Esophagus muscularis mucosa (tissue), 4 donors: ENCODE results near the gene SFXN1. TPM values are rescaled to one million over a fixed set of nuclear protein-coding genes. Genes with fewer than 3 reads are reported as not detected.
A peak's percentile ranks its signal among the peaks of the same experiment; 100 is the strongest.

Experiments
- DNase-seq: peaks from one replicate; pipeline ENCODE4 v3.0.0-alpha.2; 2017; ENCODE audit errors: extremely low spot score
- H3K27ac ChIP-seq, 4 donors: fragments of 200-600 bp; sonication (generic); replicated peaks in 1 of 4; 1 replicate in 3 of 4; 2 replicates in 1 of 4; pipeline ENCODE4 v1.5.1; 2016 to 2019; ENCODE audit warnings: mild to moderate bottlenecking in 1 of 4
- H3K27me3 ChIP-seq, 4 donors: fragments of 200-600 bp; sonication (generic); one replicate each; pipeline versions ENCODE4 v1.5.1 to v1.6.0; 2016 to 2019
- H3K36me3 ChIP-seq, 4 donors: fragments of 200-600 bp; sonication (generic); one replicate each; pipeline ENCODE4 v1.5.1; 2016 to 2019
- H3K4me1 ChIP-seq, 4 donors: fragments of 200-600 bp; sonication (generic); one replicate each; pipeline ENCODE4 v1.5.1; 2016 to 2019
- H3K4me3 ChIP-seq, 4 donors: fragments of 200-600 bp; sonication (generic); 1 replicate in 2 of 4; 2 replicates in 2 of 4; pipeline ENCODE4 v1.5.1; 2016 to 2019; ENCODE audit warnings: mild to moderate bottlenecking in 4 of 4, moderate library complexity in 1 of 4
- H3K9me3 ChIP-seq, 4 donors: fragments of 200-600 bp; sonication (generic); 1 replicate in 3 of 4; 2 replicates in 1 of 4; pipeline ENCODE4 v1.5.1; 2016 to 2019
- CTCF ChIP-seq, 3 experiments: fragments of 200-600 bp in 2 of 3; fragments of 450-650 bp in 1 of 3; sonication (generic) in 2 of 3; IDR thresholded peaks; one replicate each; pipeline ENCODE4 v1.5.1; 2017 to 2019; ENCODE audit warnings: antibody characterized with exemption in 3 of 3, mild to moderate bottlenecking in 2 of 3, moderate library complexity in 1 of 3
- EP300 ChIP-seq: sonication (generic); formaldehyde crosslinking; IDR thresholded peaks from one replicate; pipeline ENCODE4 v1.6.1; 2017; ENCODE audit warnings: antibody characterized with exemption
- POLR2A ChIP-seq: fragments of 450-650 bp; IDR thresholded peaks from one replicate; pipeline ENCODE4 v1.6.1; 2017; ENCODE audit warnings: antibody characterized with exemption, moderate library complexity, mild to moderate bottlenecking, low read depth
- POLR2AphosphoS5 ChIP-seq, 2 donors: sonication (generic); formaldehyde crosslinking; IDR thresholded peaks; one replicate each; pipeline ENCODE4 v1.6.1; 2017; ENCODE audit warnings: antibody characterized with exemption in 2 of 2
- WGBS: methylation state at CpG from one replicate; pipeline ENCODE4 v1.1.5; 2018; 5-methylcytosine and 5-hydroxymethylcytosine counted together
- intact Hi-C: fragments of 100-400 bp; cut with DNase I; formaldehyde crosslinking; loops from one replicate; pipeline ENCODE4 v1.15.1; 2023
- total RNA-seq, 4 donors: library from RNA; depleted of rRNA; stranded (reverse); fragments of >200 nt; gene quantifications; one replicate each; pipeline versions ENCODE4 v1.1.0 to v1.2.1, GENCODE V29; 2016

Gene SFXN1
- total RNA-seq, 4 donors from 2014 or later = 11.2 to 18.1 (median 15.3) TPM

- H3K27ac ChIP-seq = no peak overlapping the region
- H3K36me3 ChIP-seq = no peaks in the 10 kb centered on the region
- peaks cover 0 to 19% (median 2%) of the 10 kb centered on the region in 4 donors for H3K27me3 ChIP-seq
- H3K4me3 ChIP-seq = no peak overlapping the region
- WGBS = 3% methylated on average over 3 of the region's 3 CpGs
- intact Hi-C loops = no loop called here
- no peak for TF ChIP-seq CTCF (IDR thresholded peaks at IDR 0.05)
- TF ChIP-seq POLR2AphosphoS5 (IDR thresholded peaks at IDR 0.05) = no peak
- TF ChIP-seq POLR2A = no peak
- TF ChIP-seq EP300 = no peak
- H3K9me3 ChIP-seq = no peaks in the 10 kb centered on the region
- DNase-seq = no peak
- H3K4me1 ChIP-seq = peaks cover 0 to 6% (median 2%) of the 10 kb centered on the region in 4 donors
These were observed 13.5 kb upstream of the SFXN1 start for GRCh38 chr5:175464942-175465233.

GRCh38 chr5:175465282-175465681 lies 13.1 kb upstream of the SFXN1 start:
- no peak overlapping the region for H3K27ac ChIP-seq
- 56% methylated on average over 3 of the region's 3 CpGs for WGBS
- H3K9me3 ChIP-seq = no peaks in the 10 kb centered on the region
- intact Hi-C loops = no loop called here
- H3K27me3 ChIP-seq = peaks cover 0 to 19% (median 2%) of the 10 kb centered on the region in 4 donors
- H3K36me3 ChIP-seq = no peaks in the 10 kb centered on the region
- H3K4me1 ChIP-seq = peaks cover 0 to 6% (median 2%) of the 10 kb centered on the region in 4 donors
- no peak overlapping the region for H3K4me3 ChIP-seq
- TF ChIP-seq POLR2A (no peak), EP300 (no peak), POLR2AphosphoS5 (IDR thresholded peaks at IDR 0.05) (no peak), CTCF (IDR thresholded peaks at IDR 0.05) (no peak)
- no peak for DNase-seq

- TF ChIP-seq EP300 (no peak), POLR2A (no peak), CTCF (IDR thresholded peaks at IDR 0.05) (no peak), POLR2AphosphoS5 (IDR thresholded peaks at IDR 0.05) (peak in 1 of 2 donors; percentile 12)
- 44% methylated on average over 5 of the region's 5 CpGs for WGBS
- DNase-seq = no peak
These were observed 11.6 kb upstream of the SFXN1 start for GRCh38 chr5:175466700-175467318.

GRCh38 chr5:175467983-175468690 lies 10.2 kb upstream of the SFXN1 start:
- TF ChIP-seq POLR2A (no peak), CTCF (IDR thresholded peaks at IDR 0.05) (no peak), POLR2AphosphoS5 (IDR thresholded peaks at IDR 0.05) (no peak), EP300 (no peak)
- no peak overlapping the region for H3K27ac ChIP-seq
- no peaks in the 10 kb centered on the region for H3K36me3 ChIP-seq
- WGBS = 42% methylated on average over 11 of the region's 11 CpGs
- H3K4me3 ChIP-seq = no peak overlapping the region
- DNase-seq = no peak
- intact Hi-C loops = no loop called here
- H3K27me3 ChIP-seq = peaks cover 0 to 25% (median 2%) of the 10 kb centered on the region in 4 donors
- H3K4me1 ChIP-seq = peaks cover 0 to 6% (median 2%) of the 10 kb centered on the region in 4 donors
- H3K9me3 ChIP-seq = no peaks in the 10 kb centered on the region

More at GRCh38 chr5:175466700-175467318, 11.6 kb upstream of the SFXN1 start:
- H3K36me3 ChIP-seq = no peaks in the 10 kb centered on the region
- H3K27ac ChIP-seq = no peak overlapping the region
- intact Hi-C loops = no loop called here
- no peak overlapping the region for H3K4me3 ChIP-seq
- H3K9me3 ChIP-seq = no peaks in the 10 kb centered on the region
- H3K4me1 ChIP-seq = peaks cover 0 to 6% (median 2%) of the 10 kb centered on the region in 4 donors
- H3K27me3 ChIP-seq = peaks cover 0 to 19% (median 2%) of the 10 kb centered on the region in 4 donors
